ENCODE data around the gene PSMA1.

The PSMA1 gene

DNA sequence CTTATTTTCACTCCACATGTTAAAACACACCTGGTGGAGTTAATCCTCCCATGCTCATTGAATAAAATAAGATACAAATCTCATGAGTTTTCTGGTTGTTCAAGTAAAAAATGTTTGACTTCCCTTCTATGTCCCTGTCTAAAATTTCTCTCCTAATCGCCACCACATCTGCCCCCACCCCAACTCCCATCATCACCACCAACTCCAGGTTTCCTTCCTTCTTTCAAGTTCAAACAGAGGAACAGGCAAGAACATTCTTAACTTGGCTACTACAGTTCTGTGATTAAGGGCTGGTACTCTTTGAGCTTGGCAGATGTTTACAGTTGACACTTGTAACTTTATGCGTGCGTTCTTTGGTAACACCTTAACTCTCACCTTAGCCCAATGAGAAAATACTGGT lies 9.1 kb upstream of the PSMA1 start:
- DNase-seq, result no peak

DNA sequence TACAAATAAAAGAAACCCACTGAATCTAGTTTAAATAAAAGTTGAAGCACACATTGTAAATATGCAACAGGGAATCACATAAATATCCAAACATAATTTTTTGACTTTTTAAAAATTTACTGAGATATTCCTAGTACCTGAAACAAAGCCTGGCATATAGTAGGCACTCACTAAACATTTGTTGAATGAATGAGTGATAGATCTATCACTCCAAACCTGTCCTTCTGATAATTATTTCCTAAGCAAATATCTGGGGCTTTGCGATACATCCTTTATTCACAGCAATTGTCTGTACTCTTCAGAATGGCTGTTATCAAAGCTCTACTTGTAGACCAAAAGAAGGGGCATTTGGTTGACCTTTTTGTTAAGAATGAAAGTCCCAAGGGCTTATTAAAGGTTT lies 2.6 kb upstream of the PSMA1 start:
- no peak for DNase-seq

DNA sequence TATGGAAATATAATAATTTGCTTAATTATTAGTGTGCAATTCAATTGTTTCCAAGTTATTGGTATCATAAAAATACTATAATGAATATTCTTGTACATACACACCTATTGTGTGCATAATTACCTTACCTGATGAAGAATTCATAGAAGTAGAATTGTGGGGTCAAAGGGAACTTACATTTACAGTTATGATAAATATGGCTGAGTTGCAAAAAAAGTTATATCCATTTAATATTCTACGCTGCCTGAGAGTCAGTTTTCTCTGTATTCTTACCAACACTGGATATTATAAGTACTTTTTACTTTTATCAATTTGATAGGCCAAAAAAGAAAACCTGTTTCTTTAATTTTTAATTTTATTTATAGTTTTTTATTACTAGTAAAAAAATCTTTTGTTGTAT lies 2.1 kb upstream of the PSMA1 start:
- no peak for DNase-seq

DNA sequence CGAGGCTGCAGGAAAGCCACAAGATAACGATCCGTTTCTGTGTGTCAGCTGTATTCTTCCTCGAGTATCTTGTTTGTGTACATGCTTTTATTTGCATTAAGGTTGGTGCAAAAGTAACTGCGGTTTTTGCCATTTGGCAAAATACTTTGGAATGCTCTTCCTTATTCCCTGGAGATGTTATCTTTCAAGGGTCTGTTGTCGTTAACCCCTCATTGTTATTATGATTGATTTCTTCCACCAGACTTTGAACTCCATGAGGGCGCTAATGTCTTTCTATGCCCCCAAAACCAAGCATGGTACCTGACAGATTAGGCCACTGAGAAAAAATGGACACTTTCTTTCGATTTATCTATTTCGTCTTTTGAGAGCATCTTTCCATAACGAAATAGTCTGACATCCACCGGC lies 563 bp upstream of the PSMA1 start:
- no peak for DNase-seq

DNA sequence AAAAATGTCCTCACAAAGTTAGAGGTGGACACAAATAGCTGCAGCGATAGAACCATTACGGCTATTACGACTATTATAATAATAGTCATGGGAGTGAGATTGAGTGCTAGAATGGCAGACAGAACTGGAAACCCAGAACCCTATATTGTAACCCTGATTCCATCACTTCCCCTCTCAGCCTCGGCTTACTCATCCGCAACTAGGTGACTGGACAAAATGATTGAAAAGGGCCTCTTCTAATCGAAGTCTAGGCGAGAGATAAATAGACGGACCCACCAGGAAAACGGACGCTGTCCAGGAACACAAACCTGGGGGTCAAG lies 629 bp downstream of the PSMA1 start:
- no peak for DNase-seq

DNA sequence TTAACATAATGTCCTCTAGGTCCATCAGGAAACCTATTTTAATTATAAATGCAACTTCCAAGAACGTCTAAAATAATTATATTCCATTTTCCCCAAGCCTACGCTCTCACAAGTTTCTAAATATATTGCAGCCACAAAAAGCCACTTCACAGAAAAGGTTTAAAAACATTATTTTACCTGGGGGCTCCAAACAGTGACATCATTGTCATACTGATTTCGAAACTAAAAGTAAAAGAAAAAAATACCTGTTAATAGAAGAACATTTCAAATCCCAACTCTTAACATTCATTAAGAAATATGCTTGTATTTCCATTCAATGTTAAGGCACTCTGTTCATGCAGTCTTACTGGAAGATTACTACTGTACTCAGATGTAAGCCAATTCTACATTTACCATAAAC lies 1.4 kb downstream of the PSMA1 start:
- DNase-seq, result no peak

DNA sequence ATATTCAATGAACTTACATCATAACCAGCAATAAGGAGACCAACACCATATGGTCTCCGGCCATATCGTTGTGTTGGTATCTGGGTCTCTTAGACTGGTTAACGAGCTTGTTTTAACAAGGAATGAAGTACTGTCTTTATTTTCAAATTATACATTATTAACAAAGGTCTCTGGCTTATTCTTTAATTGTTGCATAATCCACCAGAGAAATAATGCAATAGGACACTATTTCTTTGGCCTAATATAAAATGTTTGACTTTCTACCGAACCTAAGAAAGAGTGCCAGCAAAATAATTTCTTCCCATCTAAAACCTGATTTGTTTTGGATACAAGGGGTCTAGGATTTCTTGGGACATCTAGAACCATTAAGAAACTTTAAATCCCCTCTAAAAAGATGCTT lies 6.4 kb downstream of the PSMA1 start:
- DNase-seq, result no peak

DNA sequence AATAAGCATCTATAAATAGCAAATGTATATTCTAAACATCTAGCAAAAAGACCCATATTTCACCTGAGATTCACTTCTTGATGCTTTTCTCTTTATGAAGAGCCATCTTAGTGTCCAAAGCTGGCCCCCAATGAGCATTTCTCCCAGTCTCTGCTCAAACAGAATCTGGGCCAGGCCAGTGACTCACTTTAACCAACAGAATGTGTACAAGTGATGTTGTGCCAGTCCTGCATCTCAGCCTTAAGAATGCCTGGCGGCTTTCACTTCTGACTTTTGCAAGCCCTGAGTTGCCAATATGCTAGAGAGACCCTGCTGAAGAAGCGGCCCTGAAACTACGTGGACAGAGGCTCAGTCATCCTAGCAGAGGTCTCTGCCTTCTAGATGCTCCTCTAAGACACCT lies 13.7 kb downstream of the PSMA1 start:
- no peak for DNase-seq

DNA sequence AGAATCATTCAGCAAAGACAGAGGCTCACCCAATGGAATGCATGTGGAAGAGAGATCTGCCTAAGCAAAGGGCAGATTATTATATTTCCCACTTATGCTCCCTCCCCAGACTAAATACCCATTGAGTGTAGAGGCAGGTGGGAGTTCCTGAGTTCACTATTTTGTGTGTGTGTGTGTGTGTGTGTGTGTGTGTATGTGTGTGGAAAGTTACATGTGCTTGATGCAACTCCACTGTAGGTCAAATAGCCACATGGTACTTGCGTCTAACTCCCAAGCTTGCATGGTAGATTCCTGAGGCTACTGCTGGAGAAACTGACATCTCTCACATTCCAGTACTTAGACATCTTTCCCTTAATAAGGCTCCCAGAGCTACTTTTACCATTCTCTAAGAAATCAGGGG lies 17.2 kb downstream of the PSMA1 start:
- no peak for DNase-seq

DNA sequence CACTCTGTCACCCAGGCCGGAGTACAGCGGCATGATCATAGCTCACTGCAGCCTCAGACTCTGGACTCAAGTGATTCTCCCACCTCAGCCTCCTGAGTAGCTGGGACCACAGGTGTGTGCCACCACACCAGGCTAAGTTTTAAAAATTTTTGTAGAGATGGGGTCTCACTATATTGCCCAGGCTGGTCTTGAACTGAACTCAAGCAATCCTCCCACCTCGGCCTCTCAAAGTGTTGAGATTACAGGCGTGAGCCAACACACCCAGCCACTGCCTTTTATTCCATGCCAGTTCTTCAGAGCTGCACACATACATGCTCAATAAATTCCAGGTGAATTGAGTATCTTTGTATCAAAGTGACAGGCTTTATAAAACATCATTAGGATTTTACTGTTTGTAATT lies 18.1 kb downstream of the PSMA1 start:
- DNase-seq, result no peak

DNA sequence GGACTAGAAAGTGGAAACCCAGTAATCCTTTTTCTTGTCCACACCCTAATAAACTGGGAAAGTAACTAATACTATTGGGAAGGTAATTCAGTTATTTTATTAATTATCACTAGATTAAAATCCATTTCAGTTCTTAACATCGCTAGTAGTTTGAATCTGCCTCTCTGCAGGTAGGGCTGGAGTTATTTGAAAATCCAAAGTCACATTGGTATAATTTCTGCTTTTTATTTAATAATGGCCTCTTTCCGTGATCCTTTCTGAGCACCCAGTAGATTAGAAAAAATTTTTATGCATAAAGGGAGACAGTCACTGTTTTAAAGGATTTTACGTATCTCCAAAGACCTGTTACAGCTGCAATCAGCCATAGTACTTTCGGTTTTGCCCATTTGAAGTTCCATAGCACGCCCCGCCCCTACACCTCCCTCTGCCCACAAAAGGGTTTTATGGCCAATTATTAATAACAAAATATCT lies 20.0 kb downstream of the PSMA1 start:
- DNase-seq, result no peak

DNA sequence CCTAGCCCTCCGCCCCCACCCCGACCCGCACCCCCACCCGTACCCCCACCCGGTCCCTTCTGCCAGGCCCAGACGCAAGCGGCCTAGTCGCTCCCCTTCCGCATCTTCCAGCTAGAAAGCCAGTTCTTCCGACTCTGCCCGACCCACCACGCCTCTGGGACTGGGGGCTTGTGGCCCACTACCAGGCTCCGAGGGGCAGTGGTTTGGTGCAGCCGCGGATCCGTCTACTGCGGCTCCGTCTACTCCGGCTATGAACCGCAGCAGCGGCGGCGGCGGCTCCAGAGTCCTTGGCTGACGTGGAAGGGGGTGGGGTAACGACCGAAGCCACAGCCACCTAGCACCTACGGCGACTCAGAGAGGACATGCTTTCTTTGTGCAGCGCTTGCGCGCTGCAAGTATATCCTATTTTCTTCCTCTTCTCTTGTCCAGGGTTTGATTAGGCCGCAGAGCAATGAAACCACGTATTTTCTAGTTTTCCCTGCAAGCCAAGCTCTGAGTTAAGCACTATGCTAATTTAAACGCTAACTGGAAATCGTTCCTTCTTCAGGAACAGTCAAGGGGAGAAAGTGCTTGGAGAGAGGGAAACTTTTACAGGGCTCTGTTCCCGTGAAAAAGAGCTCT lies 20.5 kb downstream of the PSMA1 start, which contains the start of gene COPB1:
TSS of gene COPB1 (minus strand) at position 252 of the 621 bp plus-strand sequence. CDS start 883 bp downstream, outside the sequence.
- DNase-seq, result peak; percentile 50

DNA sequence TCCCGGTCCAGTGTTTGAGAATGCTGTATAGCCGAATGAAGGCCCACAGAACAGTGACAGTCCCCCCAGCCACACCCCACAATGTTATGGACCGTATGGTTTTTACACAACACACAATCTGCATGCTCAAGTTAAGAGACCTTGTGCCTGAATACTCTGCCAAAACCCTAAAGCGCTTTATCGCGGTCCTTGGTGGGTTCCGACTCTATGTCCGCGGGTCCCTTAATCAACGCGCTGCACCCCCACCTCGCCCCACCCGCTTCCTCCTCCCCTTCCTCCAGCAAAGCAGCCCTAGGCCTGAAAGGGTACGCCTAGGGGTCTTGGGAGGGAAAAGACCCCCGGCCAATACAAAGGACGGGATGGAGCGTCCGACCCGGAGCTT lies 21.0 kb downstream of the PSMA1 start:
- no peak for DNase-seq

DNA sequence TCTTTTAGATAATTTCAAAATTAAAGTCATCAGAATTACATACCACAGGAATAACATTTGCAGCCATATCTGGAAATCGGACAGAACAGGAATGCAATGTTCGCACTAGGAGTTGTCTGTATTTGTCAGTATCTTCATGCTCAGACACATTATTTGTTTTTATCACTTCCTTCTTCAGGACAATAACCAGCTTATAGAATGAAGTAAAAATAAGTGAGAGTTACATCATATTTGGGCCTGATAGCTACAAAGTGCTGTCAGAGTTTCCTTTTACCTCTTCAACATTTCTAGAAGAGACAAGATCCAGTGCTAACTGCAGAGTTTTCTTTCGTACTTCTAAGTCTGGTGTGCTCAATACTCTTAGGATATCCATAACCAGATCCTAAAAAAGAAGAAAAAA lies 39.5 kb downstream of the PSMA1 start:
- no peak for DNase-seq

DNA sequence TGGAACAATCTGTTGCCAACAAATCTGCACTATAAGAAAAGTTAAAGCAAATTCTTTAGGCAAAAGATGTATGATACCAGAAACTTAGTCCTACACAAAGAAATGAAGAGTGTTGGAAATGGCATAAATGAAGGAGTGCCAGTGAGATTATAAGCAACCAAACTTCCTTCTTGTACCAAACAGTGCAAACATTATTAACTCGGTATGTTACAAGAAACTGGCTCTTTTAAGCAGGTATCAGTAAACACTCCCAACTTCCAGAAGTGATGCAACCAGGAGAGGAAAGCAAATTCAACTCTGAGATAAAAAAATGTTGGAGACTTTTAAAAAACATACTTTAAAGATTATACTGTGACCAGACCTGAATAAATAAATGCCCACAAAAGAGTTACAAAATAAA lies 49.1 kb downstream of the PSMA1 start:
- DNase-seq, result no peak

DNA sequence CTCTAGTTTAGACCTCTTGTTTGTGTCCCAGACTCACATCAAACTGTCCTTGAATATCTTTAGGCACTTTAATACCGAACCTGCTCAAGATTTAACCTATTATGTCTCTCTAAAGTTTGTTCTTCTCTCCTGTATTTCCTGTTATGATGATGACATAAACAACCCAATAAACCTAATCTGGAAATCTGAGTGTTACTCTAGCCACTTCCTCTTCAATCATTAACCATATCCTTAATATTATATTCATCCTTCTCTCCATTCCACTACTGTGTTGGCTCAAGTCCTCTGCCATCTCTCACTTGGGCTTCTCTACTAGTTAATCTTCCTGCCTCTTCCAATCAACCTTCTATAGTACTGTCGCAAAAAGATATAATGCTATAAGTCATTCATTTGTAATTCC lies 56.6 kb downstream of the PSMA1 start:
- no peak for DNase-seq

DNA sequence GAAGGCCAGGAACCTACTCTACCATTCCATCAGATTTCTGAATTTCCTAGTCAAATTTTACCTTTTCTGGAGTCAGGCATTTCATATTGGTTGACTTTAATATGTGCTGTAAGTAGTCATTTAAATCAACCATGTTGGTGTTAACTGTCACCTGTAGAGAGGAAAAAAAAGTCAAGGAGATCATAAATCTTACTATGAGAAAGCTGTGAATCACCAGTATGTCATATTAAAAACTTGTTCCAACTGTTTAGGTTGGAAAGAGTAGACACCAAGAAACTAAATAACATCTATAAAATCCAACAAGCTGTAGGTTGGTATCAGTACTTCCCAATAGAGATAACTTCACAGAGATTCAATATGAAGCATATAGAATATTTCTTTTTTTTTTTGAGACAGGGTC lies 60.0 kb downstream of the PSMA1 start:
- DNase-seq, result no peak

DNA sequence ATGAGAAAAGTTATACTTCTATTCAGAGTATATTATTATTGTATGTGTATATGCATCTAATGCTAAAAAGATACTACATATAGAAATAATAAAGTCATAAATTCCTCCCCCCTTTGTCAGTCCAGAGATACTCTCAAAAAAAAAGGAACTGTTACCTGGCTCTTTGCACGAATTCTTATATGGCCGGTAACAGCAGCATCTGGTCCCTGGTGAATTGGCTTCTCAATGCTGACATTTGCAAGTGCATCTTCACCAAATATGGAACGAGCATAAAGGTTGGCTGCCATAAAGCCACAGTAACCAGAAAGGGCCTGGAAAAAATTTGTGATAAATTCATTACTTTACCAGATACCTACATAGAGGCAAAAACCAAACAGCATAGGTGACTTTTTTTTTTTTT lies 61.8 kb downstream of the PSMA1 start:
- no peak for DNase-seq

DNA sequence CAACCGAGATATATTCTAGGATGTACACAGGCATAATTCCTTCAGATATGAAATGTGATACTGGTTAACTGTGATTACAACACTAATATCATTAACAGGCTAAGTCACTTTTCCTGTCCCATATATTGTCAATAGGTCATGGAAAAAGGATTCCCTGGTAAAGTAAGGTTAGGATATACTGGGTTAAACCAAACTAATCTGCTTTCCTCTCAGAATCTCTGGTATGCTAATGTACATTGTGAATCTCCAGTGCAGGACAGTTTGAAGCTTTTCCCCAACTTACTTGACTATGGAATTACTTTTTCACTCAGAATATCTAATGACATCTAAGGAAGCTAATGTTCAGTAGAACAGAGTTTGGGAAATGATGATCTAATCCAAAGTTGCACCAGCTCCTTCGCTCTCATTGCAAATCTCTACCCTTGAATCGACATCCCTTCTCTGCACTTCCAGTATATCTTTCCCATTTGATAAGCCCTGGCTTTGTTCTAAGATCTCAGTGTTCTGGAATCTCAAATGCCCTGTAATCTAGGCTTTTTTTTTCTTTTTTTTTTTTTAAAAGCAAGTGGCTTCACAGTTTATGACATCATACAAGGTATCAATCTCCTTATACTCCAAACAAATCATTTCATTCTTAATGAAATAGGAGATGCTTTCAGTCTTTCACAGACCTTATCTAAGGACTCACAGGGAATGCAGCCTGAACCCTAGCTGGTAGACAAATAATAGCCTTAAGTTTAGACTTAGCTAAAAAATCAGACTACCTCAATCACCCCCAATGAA lies 64.3 kb downstream of the PSMA1 start:
- no peak for DNase-seq
